DOHH2 (cell line): ENCODE measurements around the gene DSP.

Experiments used
- H3F3A ChIP-seq: fragments of 200-600 bp; sonication (generic), shearing (Covaris generic); 2 replicates; pipeline ENCODE4 v1.6.0; 2016; ENCODE audit warnings: antibody characterized with exemption, mild to moderate bottlenecking; ENCODE audit not compliant: control insufficient read depth, insufficient read depth
- H3K27ac ChIP-seq: fragments of 200-600 bp; sonication (generic); 2 replicates; pipeline ENCODE4 v1.5.1; 2014; ENCODE audit warnings: low read depth, mild to moderate bottlenecking, low read length, moderate library complexity
- H3K27me3 ChIP-seq: fragments of 200-600 bp; sonication (generic); 2 replicates; pipeline ENCODE4 v1.6.1; 2014; ENCODE audit warnings: mild to moderate bottlenecking, low read length, mixed read lengths; ENCODE audit not compliant: control insufficient read depth
- H3K36me3 ChIP-seq: fragments of 200-600 bp; sonication (generic); 2 replicates; pipeline ENCODE4 v1.6.1; 2014; ENCODE audit warnings: mild to moderate bottlenecking, low read length, moderate library complexity, mixed read lengths; ENCODE audit not compliant: control insufficient read depth
- H3K4me1 ChIP-seq: fragments of 200-600 bp; sonication (generic); 2 replicates; pipeline ENCODE4 v1.6.1; 2014; ENCODE audit warnings: mild to moderate bottlenecking, low read length, mixed read lengths; ENCODE audit not compliant: control insufficient read depth
- H3K4me2 ChIP-seq: fragments of 200-600 bp; sonication (generic); 2 replicates; pipeline ENCODE4 v1.6.0; 2014; ENCODE audit warnings: mild to moderate bottlenecking, low read length, moderate library complexity
- H3K4me3 ChIP-seq: fragments of 200-600 bp; sonication (generic); 2 replicates; pipeline ENCODE4 v1.5.1; 2014; ENCODE audit warnings: mild to moderate bottlenecking, low read length, mixed read lengths
- H3K79me2 ChIP-seq: fragments of 200-600 bp; sonication (generic); 2 replicates; pipeline ENCODE4 v1.6.1; 2014; ENCODE audit warnings: mild to moderate bottlenecking, low read length, mixed read lengths; ENCODE audit not compliant: control insufficient read depth
- H3K9me2 ChIP-seq: fragments of 200-600 bp; sonication (generic); replicated peaks from 2 replicates; pipeline ENCODE4 v1.6.1; 2014; ENCODE audit warnings: mild to moderate bottlenecking, low read length, mixed read lengths; ENCODE audit not compliant: control insufficient read depth
- H3K9me3 ChIP-seq: fragments of 200-600 bp; sonication (generic); 2 replicates; pipeline ENCODE4 v1.6.1; 2014; ENCODE audit warnings: antibody characterized with exemption, low read length, mixed read lengths; ENCODE audit not compliant: control insufficient read depth, insufficient read depth
- H4K20me1 ChIP-seq: fragments of 200-600 bp; sonication (generic); 2 replicates; pipeline ENCODE4 v1.6.0; 2014; ENCODE audit warnings: low read depth, mild to moderate bottlenecking, antibody characterized with exemption, low read length, moderate library complexity; ENCODE audit not compliant: control insufficient read depth, insufficient read depth
- EZH2phosphoT487 ChIP-seq: fragments of 200-600 bp; sonication (generic); IDR thresholded peaks from 2 replicates; pipeline ENCODE4 v1.6.1; 2017; ENCODE audit warnings: borderline replicate concordance, mild to moderate bottlenecking, antibody characterized with exemption, low read length, moderate library complexity, mixed read lengths
- TF ChIP-seq, protein P1 (sequence below): fragments of 200-600 bp; sonication (generic); IDR thresholded peaks from one replicate; pipeline ENCODE4 v1.5.1; 2014; ENCODE audit warnings: antibody characterized with exemption, mild to moderate bottlenecking, low read depth, low read length; ENCODE audit not compliant: poor library complexity, severe bottlenecking

Gene DSP

DNA sequence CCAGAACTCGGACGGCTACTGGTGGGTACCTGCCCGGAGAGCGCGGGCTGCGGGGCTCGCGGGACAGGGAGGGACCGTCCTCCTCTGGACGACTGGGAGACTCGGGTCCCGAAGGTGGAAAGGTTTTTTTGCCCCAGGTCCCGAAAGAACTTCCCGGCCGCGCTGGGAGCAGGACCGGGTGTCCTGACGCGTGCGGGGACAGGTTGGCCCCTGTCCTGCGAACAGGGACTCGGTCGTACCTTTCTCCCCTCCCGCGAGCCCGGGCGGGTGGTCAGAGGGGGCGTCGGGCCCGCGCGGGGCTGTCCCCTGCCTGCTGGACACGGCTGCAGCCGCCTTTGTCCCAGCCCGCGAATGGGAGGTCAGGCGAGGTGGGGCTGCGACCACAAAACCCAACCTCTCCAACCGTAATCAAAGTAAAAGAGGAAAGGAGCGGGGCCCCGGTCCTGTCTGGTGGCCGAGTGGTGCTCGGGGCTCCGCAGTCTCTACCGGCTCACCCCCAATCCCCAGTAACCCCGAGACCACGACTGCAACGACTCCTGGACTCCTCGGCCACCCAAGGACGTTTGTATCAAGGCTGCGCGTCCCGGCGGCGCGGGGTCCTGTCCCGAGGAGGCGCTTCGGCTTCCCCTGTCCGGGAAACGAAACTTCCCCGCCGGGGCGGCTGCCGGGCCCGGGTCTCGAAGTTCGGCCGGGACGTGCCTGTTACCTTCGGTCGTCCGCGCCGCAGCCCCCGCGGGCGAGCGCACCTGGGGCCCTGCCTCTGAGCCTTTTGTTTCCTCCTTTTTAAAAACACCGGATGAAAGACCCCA is 798 bp downstream of the DSP start:
- no peaks in the 10 kb centered on the region for H4K20me1 ChIP-seq
- no peaks in the 10 kb centered on the region for H3K9me2 ChIP-seq
- no peaks in the 10 kb centered on the region for H3F3A ChIP-seq
- H3K4me2 ChIP-seq = no peak overlapping the region; the same call in 1 of the 2 replicates
- no peak overlapping the region for H3K27ac ChIP-seq
- no peaks in the 10 kb centered on the region for H3K9me3 ChIP-seq
- TF ChIP-seq EZH2phosphoT487 = no peak
- TF ChIP-seq, protein P1, sequence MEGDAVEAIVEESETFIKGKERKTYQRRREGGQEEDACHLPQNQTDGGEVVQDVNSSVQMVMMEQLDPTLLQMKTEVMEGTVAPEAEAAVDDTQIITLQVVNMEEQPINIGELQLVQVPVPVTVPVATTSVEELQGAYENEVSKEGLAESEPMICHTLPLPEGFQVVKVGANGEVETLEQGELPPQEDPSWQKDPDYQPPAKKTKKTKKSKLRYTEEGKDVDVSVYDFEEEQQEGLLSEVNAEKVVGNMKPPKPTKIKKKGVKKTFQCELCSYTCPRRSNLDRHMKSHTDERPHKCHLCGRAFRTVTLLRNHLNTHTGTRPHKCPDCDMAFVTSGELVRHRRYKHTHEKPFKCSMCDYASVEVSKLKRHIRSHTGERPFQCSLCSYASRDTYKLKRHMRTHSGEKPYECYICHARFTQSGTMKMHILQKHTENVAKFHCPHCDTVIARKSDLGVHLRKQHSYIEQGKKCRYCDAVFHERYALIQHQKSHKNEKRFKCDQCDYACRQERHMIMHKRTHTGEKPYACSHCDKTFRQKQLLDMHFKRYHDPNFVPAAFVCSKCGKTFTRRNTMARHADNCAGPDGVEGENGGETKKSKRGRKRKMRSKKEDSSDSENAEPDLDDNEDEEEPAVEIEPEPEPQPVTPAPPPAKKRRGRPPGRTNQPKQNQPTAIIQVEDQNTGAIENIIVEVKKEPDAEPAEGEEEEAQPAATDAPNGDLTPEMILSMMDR = no peak
- no peaks in the 10 kb centered on the region for H3K36me3 ChIP-seq
- H3K4me3 ChIP-seq = no peak overlapping the region
- H3K79me2 ChIP-seq = no peaks in the 10 kb centered on the region
- H3K4me1 ChIP-seq = no peaks in the 10 kb centered on the region
- H3K27me3 ChIP-seq = peaks cover 68% of the 10 kb centered on the region

DNA sequence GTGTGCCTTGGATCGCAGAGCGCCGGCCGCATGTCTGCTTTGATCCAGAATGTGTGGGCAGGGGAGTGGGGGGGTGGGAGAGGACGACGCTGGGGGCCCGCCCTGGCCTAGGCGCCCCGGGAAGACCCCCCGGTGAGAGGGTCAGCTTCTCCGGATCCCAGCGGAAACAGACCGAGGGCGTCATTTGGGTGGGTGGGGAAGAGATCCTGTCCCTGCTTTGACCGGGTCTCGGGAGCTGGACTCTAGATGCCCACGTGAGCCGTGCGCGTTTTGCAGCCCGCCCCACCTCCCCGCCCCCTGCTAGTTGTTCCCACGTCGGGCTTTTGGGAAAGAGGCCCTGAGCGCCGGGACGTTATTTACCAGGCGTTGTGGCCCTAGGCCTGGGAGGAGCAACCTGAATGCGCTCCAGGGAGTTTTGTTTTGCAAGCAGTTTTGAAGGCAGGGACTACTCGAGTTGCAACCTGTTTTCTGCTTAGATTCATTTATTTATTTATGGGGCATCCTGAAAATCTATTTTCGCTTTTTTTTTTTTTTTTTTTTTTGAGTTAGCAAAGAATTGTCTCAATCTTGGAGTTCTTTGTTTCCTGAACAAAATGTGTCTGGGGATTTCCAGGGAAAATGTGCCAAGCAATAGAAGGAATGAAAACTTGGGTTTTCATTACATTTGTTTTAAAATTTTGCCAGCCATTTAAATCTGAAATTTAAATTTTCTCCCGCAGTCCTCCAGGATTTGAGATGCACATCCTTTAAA is 1.6 kb downstream of the DSP start:
- no peak overlapping the region for H3K4me2 ChIP-seq
- H3K4me1 ChIP-seq = no peaks in the 10 kb centered on the region
- no peaks in the 10 kb centered on the region for H3F3A ChIP-seq
- TF ChIP-seq EZH2phosphoT487 = 0 out of 2 replicates have a peak, but pooled peaks have one; percentile 19
- TF ChIP-seq, protein P1 = no peak
- H3K27ac ChIP-seq = no peak overlapping the region
- no peaks in the 10 kb centered on the region for H3K9me2 ChIP-seq
- no peaks in the 10 kb centered on the region for H3K9me3 ChIP-seq
- H3K4me3 ChIP-seq = no peak overlapping the region
- H3K27me3 ChIP-seq = peaks cover 63% of the 10 kb centered on the region
- H4K20me1 ChIP-seq = no peaks in the 10 kb centered on the region
- no peaks in the 10 kb centered on the region for H3K36me3 ChIP-seq
- H3K79me2 ChIP-seq = no peaks in the 10 kb centered on the region

DNA sequence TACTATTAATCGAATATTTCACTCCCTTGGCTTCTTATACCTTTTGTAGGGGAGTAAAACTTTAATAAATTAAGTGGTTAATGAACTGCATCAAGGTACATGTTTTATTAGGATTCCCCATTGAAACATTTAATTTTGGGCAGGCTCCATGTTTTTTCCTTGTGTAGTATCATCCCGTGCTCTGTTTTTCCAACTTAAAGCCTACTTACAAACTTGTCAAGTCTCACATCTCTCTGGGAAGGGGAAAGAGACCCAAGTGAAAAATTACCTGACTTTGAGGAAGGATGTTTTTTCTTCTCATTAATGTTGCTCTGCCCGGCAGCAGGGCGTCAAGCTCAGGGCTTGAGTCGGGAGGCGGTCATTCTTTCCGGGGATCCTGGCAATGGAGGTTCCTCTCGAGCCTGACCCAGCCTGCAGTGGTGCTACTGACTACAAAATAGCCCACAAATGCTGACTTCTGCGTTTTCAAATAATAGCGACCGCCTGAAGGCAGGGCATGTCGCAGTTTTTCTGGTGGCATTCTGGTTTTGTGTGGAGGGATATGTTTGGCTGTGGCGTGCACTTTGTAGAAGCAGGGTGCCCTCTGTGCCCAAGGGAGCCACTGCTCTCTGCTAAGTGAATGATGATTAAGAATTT is 2.4 kb downstream of the DSP start:
- Histone ChIP-seq H3K27me3 (peaks cover 63% of the 10 kb centered on the region), H3K4me3 (no peak overlapping the region), H3K79me2 (no peaks in the 10 kb centered on the region)

More for the DNA sequence above, 2.4 kb downstream of the DSP start:
- Histone ChIP-seq H3K9me3 (no peaks in the 10 kb centered on the region), H3K4me2 (no peak overlapping the region), H3F3A (no peaks in the 10 kb centered on the region), H3K27ac (no peak overlapping the region), H4K20me1 (no peaks in the 10 kb centered on the region), H3K4me1 (no peaks in the 10 kb centered on the region), H3K36me3 (no peaks in the 10 kb centered on the region), H3K9me2 (no peaks in the 10 kb centered on the region)
- TF ChIP-seq, protein P1 = no peak
- no peak for TF ChIP-seq EZH2phosphoT487
